PFSK-1 (cell line): Measurements from ENCODE around the gene PDE8B.

Experiments
- FOXP2 ChIP-seq: optimal IDR thresholded peaks from 2 replicates; pipeline ENCODE3; 2011; ENCODE audit warnings: borderline replicate concordance, control low read depth, inconsistent platforms; ENCODE audit not compliant: insufficient read depth; ENCODE audit errors: extremely low read length, extremely low read depth
- POLR2AphosphoS5 ChIP-seq: IDR thresholded peaks from 2 replicates; pipeline ENCODE4 v1.6.1; 2012; ENCODE audit warnings: low read depth, mild to moderate bottlenecking, control low read depth, low read length, moderate library complexity
- REST ChIP-seq, 2 experiments: IDR thresholded peaks; 2 replicates each; pipeline versions ENCODE4 v1.6.1 to v1.8.0; 2011 to 2012; ENCODE audit warnings: low read depth in 2 of 2, low read length in 2 of 2, control low read depth in 1 of 2, inconsistent platforms in 1 of 2, mild to moderate bottlenecking in 1 of 2, moderate library complexity in 1 of 2; ENCODE audit not compliant: insufficient read depth in 1 of 2
- SIN3A ChIP-seq: IDR thresholded peaks from 2 replicates; pipeline ENCODE4 v1.6.1; 2012; ENCODE audit warnings: mild to moderate bottlenecking, low read length, moderate library complexity, borderline replicate concordance; ENCODE audit not compliant: insufficient read depth
- TAF1 ChIP-seq: IDR thresholded peaks from 2 replicates; pipeline ENCODE4 v1.6.1; 2012; ENCODE audit warnings: low read length, control low read depth, borderline replicate concordance; ENCODE audit not compliant: insufficient read depth

The PDE8B gene

DNA sequence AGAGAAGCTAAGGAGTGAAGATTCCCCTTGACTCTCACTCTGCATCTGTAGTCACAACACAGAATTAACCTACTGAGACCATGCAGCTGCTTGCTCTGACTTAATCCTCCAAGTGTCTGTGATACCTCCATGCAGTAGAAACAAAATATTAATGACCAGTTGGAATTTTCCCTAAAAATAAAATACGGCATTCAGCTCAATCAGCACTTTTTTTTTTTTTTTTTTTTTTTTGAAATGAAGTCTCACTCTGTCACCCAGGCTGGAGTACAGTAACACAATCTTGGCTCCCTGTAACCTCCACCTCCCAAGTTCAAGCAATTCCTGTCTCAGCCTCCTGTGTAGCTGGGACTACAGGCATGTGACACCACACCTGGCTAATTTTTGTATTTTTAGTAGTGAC is 233.2 kb downstream of the PDE8B start:
- TF ChIP-seq FOXP2: no peak
- TF ChIP-seq SIN3A: no peak
- TF ChIP-seq REST (IDR thresholded peaks at IDR 0.05; ENCODE audit: insufficient read depth in 1 of 2, low read depth in 2 of 2, low read length in 2 of 2): no peak
- no peak for TF ChIP-seq POLR2AphosphoS5
- no peak for TF ChIP-seq TAF1

GRCh38 chr5:77444356-77444755 is 233.9 kb downstream of the PDE8B start:
- no peak for TF ChIP-seq REST (IDR thresholded peaks at IDR 0.05; ENCODE audit: insufficient read depth in 1 of 2, low read depth in 2 of 2, low read length in 2 of 2)
- TF ChIP-seq TAF1: no peak
- TF ChIP-seq FOXP2: no peak
- TF ChIP-seq POLR2AphosphoS5: no peak
- no peak for TF ChIP-seq SIN3A

DNA sequence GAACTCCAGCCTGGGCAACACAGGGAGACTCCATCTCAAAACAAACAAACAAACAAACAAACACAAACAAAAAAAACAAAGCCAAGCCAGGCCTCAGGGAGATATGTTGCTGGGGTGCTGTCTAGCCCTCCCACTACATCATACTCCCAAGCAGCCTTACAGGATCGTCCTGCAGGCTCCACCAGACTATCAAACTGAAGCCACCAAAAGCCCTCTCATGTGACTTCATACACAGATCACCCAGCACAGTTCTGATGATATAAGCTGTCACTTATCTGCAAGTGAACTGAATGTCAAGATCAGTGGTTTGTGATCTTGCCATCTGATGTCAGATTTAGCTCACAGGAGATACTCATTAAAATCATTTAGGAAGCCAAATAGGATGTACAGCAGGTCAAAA is 238.4 kb downstream of the PDE8B start:
- no peak for TF ChIP-seq FOXP2
- no peak for TF ChIP-seq SIN3A

DNA sequence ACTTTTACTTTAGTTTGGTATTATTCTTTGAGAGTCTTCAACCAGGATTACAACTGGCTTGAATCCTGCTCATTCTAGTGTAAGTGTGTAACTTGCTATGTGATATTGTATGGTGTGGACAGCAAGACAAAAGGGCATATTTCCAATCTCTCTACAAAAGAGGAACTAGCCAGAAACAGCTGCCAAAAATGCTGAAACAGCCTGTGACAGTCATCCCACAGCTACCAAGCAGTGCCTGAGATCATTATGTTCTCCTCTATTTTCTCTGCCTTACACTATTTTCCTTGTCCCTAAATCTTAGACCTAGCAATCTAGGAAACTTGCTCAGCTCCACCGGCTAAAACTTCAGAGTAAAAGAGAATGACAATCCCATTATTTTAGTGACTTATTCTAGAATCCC is 238.8 kb downstream of the PDE8B start:
- no peak for TF ChIP-seq FOXP2
- no peak for TF ChIP-seq POLR2AphosphoS5
- no peak for TF ChIP-seq REST (IDR thresholded peaks at IDR 0.05; ENCODE audit: insufficient read depth in 1 of 2, low read depth in 2 of 2, low read length in 2 of 2)
- no peak for TF ChIP-seq TAF1

- TF ChIP-seq FOXP2 (no peak), TAF1 (no peak), SIN3A (no peak), POLR2AphosphoS5 (no peak), REST (IDR thresholded peaks at IDR 0.05; ENCODE audit: insufficient read depth in 1 of 2, low read depth in 2 of 2, low read length in 2 of 2) (no peak)
Observed at GRCh38 chr5:77449981-77450380, 239.5 kb downstream of the PDE8B start.
